K562 (cell line): ENCODE results near the gene CEP41. TPM values are rescaled to one million over a fixed set of nuclear protein-coding genes. Genes with fewer than 3 reads are reported as not detected.

ENCODE experiments used
- ZBTB40 ChIP-seq, 2 experiments: fragments of 450-650 bp in 1 of 2; sonication (generic) in 1 of 2; formaldehyde crosslinking in 1 of 2; IDR thresholded peaks; 2 replicates each; pipeline versions ENCODE4 v1.7.1 to v1.9.0; 2016 to 2022; ENCODE audit warnings: inconsistent platforms in 1 of 2, mild to moderate bottlenecking in 1 of 2, missing genetic modification reagents in 1 of 2
- polyA plus RNA-seq, 8 experiments: library from polyadenylated mRNA; depleted of rRNA in 4 of 8; stranded (reverse) in 5 of 8; unstranded in 3 of 8; fragments of >200 nt; fragmentation: Nextera tagmentation in 2 of 8; fragmentation: Illumina TruSeq in 1 of 8; extraction: Ambion mirVana in 2 of 8; extraction: Trizol in 1 of 8; gene quantifications; 2 replicates each; pipeline versions ENCODE4 v1.2.1 to v1.2.3, GENCODE V29; 2011 to 2014; ENCODE audit warnings: inconsistent platforms in 1 of 8, missing spikeins in 1 of 8
- total RNA-seq, 7 experiments: library from RNA; depleted of rRNA in 6 of 7; stranded (reverse); fragments of >200 nt in 6 of 7; fragmentation: Illumina TruSeq in 2 of 7; extraction: Trizol in 2 of 7; gene quantifications; 2 replicates each; pipeline versions ENCODE4 v1.2.1 to v1.2.3, GENCODE V29; 2011 to 2021; ENCODE audit warnings: low replicate concordance in 1 of 7

The CEP41 gene
- total and polyA plus RNA-seq, 9 of the 15 experiments (the other 6 are each of a cell fraction or from before 2014, with no cell fraction given), result 1.5 to 15.5 (median 6.4) TPM

- no peak for TF ChIP-seq ZBTB40 (IDR thresholded peaks at IDR 0.05)
- no peak for TF ChIP-seq ZBTB40 (CRISPR knock-in tag; IDR thresholded peaks at IDR 0.05)
These were observed 61.8 kb downstream of the CEP41 start (continued) for GRCh38 chr7:130379019-130379418.
